ENCODE measurements around the gene KIF22. TPM values are rescaled to one million over a fixed set of nuclear protein-coding genes. Genes with fewer than 3 reads are reported as not detected.

KIF22 gene
- total RNA-seq, 6 experiments from 2014 or later, result 9.8 to 27.1 (median 24.7) TPM

DNA sequence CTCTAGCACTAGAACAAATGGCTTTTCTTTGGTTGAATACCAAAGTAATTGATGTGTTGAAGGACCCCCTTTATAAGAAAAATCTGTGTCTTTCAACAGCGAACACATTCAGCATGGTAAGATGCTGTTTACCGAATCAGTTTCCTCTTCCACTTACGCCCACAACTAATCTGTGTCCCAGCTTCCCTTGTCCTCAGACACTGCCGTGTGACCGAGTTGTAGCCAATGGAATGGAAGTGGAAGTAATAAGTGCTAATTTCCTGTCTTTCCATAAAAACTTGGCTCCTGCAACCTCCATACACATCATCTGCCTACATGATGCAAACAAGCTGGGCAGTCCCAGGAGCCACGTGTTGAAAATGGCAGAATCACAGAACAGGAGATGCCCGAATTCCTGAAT is 62.1 kb downstream of the KIF22 start:
- TF ChIP-seq POLR2A (IDR thresholded peaks at IDR 0.05), result no peak
- TF ChIP-seq, protein P1, sequence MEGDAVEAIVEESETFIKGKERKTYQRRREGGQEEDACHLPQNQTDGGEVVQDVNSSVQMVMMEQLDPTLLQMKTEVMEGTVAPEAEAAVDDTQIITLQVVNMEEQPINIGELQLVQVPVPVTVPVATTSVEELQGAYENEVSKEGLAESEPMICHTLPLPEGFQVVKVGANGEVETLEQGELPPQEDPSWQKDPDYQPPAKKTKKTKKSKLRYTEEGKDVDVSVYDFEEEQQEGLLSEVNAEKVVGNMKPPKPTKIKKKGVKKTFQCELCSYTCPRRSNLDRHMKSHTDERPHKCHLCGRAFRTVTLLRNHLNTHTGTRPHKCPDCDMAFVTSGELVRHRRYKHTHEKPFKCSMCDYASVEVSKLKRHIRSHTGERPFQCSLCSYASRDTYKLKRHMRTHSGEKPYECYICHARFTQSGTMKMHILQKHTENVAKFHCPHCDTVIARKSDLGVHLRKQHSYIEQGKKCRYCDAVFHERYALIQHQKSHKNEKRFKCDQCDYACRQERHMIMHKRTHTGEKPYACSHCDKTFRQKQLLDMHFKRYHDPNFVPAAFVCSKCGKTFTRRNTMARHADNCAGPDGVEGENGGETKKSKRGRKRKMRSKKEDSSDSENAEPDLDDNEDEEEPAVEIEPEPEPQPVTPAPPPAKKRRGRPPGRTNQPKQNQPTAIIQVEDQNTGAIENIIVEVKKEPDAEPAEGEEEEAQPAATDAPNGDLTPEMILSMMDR (IDR thresholded peaks at IDR 0.05), result no peak
- Histone ChIP-seq H3K36me3 (peaks cover 0 to 2% (median 0%) of the 10 kb centered on the region in 4 donors), H3K27ac (no peak overlapping the region), H3K4me1 (no peaks in the 10 kb centered on the region), H3K4me3 (no peak overlapping the region), H3K9me3 (no peaks in the 10 kb centered on the region), H3K27me3 (no peaks in the 10 kb centered on the region)
- 59% methylated on average over 7 of the region's 7 CpGs for WGBS (ENCODE audit: insufficient coverage, low coverage, low lambda C conversion rate, missing lambda C conversion rate)
- ATAC-seq (peak; percentile 31 to 66 (median 63)), DNase-seq (no peak)
- intact Hi-C loops (cut with DNase I), result no loop called here

DNA sequence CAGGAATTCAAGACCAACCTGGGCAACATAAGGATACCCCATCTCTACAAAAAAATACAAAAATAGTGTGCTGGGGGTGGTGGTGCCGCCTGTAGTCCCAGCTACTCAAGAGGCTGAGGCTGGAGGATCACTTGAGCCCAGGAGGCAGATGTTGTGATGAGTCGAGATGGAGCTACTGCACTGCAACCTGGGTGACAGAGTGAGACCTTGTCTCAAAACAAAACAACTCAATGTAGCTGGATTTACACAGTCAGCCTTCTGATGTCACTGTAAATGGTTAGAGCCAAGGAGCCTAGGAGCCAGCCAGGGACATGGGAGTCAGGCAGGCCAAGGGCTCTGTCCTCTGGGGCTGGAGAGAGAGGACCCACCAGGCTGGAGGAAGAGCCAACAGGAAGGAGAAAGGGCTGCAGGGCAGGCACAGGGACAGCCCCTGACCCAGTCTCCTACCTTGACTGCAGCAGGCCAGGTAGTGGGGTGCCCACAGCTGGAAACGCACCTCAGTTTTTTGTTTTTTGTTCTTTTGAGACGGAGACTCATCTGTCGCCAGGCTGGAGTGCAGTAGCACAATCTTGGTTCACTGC is 64.1 kb downstream of the KIF22 start:
- no peak for TF ChIP-seq POLR2A (IDR thresholded peaks at IDR 0.05)
- TF ChIP-seq, protein P1 (IDR thresholded peaks at IDR 0.05), result no peak
- Histone ChIP-seq H3K27me3 (no peaks in the 10 kb centered on the region), H3K27ac (no peak overlapping the region), H3K9me3 (no peaks in the 10 kb centered on the region), H3K4me3 (no peak overlapping the region), H3K36me3 (peaks cover 0 to 8% (median under 1%) of the 10 kb centered on the region in 4 donors), H3K4me1 (peaks cover 0 to 13% (median 2%) of the 10 kb centered on the region in 4 donors)
- DNase-seq (no peak), ATAC-seq (no peak)
- 90% methylated on average over 2 of the region's 5 CpGs for WGBS (ENCODE audit: insufficient coverage, low coverage, low lambda C conversion rate, missing lambda C conversion rate)
- intact Hi-C loops (cut with DNase I), result no loop called here

Small RNAs within 50 kb of the gene (small RNA-seq; reads per million reads assigned to genes)
- gene AC009133.6 (0 reads per million in 2 experiments), gene AC120114.4 (0 reads per million in 2 experiments)

Other genes starting within 250 kb of the KIF22 start
- 1 to 10 TPM in 4 of 6 experiments, under 1 TPM in 2; 0.60 to 3.3 (median 1.4) TPM for gene SPN, start 127.5 kb upstream of the KIF22 start, total RNA-seq
- gene QPRT, start 111.6 kb upstream of the KIF22 start, total RNA-seq, result 100 to 1,000 TPM in 5 of 6 experiments, 10 to 100 TPM in 1; 95.2 to 154 (median 128) TPM
- gene C16orf54, start 44.8 kb upstream of the KIF22 start, total RNA-seq, result 1 to 10 TPM in 1 of 6 experiments, under 1 TPM in 5; 0.40 to 1.2 (median 0.66) TPM
- 1 to 10 TPM in 4 of 6 experiments, under 1 TPM in 2; 0.06 to 3.1 (median 1.1) TPM for gene ZG16, start 12.5 kb upstream of the KIF22 start, total RNA-seq
- 100 to 1,000 TPM in 1 of 6 experiments, 10 to 100 TPM in 5; 42.9 to 106 (median 60.7) TPM for gene MAZ, start 15.8 kb downstream of the KIF22 start, total RNA-seq
- gene PRRT2, start 21.4 kb downstream of the KIF22 start, total RNA-seq, result under 1 TPM in 4 of 6 experiments, not detected in 2; 0.15 to 0.98 (median 0.51) TPM
- 10 to 100 TPM in 5 of 6 experiments, 1 to 10 TPM in 1; 8.5 to 26.1 (median 11.5) TPM for gene PAGR1, start 25.4 kb downstream of the KIF22 start, total RNA-seq
- gene MVP, start 29.7 kb downstream of the KIF22 start, total RNA-seq, result 100 to 1,000 TPM in 2 of 6 experiments, 10 to 100 TPM in 4; 37.4 to 112 (median 77.8) TPM
- 10 to 100 TPM; 35.1 to 96.6 (median 58.2) TPM for gene CDIPT, start 72.5 kb downstream of the KIF22 start, total RNA-seq
- under 1 TPM; 0.15 to 0.56 (median 0.32) TPM for gene SEZ6L2, start 108.8 kb downstream of the KIF22 start, total RNA-seq
- gene ASPHD1, start 109.7 kb downstream of the KIF22 start, total RNA-seq, result under 1 TPM in 2 of 6 experiments, not detected in 4; 0.38 to 0.50 TPM
- 10 to 100 TPM in 1 of 6 experiments, 1 to 10 TPM in 5; 5.4 to 13.5 (median 7.2) TPM for gene KCTD13, start 135.5 kb downstream of the KIF22 start, total RNA-seq
- gene TMEM219, start 171.3 kb downstream of the KIF22 start, total RNA-seq, result 10 to 100 TPM; 49.9 to 75.9 (median 57.1) TPM
- gene TAOK2, start 183.1 kb downstream of the KIF22 start, total RNA-seq, result 10 to 100 TPM; 15.8 to 19.6 (median 17.2) TPM
- 10 to 100 TPM in 2 of 6 experiments, 1 to 10 TPM in 4; 5.2 to 12.9 (median 9.0) TPM for gene HIRIP3, start 204.9 kb downstream of the KIF22 start, total RNA-seq
- gene INO80E, start 205.5 kb downstream of the KIF22 start, total RNA-seq, result 10 to 100 TPM; 22.3 to 45.8 (median 33.2) TPM
- under 1 TPM in 3 of 6 experiments, not detected in 3; 0.16 to 0.66 (median 0.33) TPM for gene DOC2A, start 220.3 kb downstream of the KIF22 start, total RNA-seq
- gene C16orf92, start 232.4 kb downstream of the KIF22 start, total RNA-seq, result not detected
- gene TLCD3B, start 240.5 kb downstream of the KIF22 start, total RNA-seq, result not detected

Data from right lobe of liver (tissue), 6 donors.